Dermis microvascular lymphatic vessel endothelial cell (primary cell): Measurements from ENCODE around the gene PATE4. TPM values are rescaled to one million over a fixed set of nuclear protein-coding genes. Genes with fewer than 3 reads are reported as not detected.
"Not testable (repeated sequence)": the region's sequence is repeated elsewhere in the genome, so short reads cannot be mapped to it uniquely, and the experiment has no call there.

Source experiments
- DNase-seq, 2 donors: peaks; one replicate each; pipeline versions ENCODE4 v3.0.0 to v3.0.0-alpha.2; 2010; ENCODE audit warnings: low read depth in 2 of 2
- total RNA-seq: library from RNA; depleted of rRNA; stranded (reverse); fragments of >200 nt; gene quantifications from 2 replicates; pipeline ENCODE4 v1.2.1, GENCODE V29; 2014

Gene PATE4
- not detected in 2 replicates for total RNA-seq

GRCh38 chr11:125833016-125833415, at the start of gene PATE4:
TSS of gene PATE4 (plus strand) at chr11:125833316. CDS start at chr11:125833360, 44 bp downstream.
- DNase-seq: no peak

DNA sequence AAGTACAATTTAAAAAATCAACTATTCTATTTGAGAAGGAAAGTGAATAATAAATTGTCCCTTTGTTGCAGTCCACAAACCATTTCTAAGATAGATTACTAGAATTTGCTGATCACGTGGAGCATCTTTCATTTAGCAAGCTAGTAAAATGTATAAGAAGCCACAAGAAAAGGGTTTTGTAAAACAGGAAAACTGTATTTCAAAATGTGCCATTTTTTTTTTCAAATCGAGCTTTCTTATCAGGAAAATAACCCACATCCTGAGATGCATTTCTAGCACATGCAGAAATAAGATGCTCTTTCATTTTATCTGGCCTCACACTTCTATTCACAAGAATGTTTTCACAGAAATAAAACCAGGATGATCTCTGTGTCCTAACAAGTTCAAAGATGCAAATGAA, 48.4 kb upstream of the PATE4 start:
- DNase-seq: no peak

GRCh38 chr11:125787827-125788226, 45.3 kb upstream of the PATE4 start, which contains the start of gene PATE3:
TSS of gene PATE3 (plus strand) at chr11:125788127. CDS start at chr11:125788152, 25 bp downstream.
- DNase-seq: no peak

GRCh38 chr11:125790825-125791224, 42.3 kb upstream of the PATE4 start:
- no peak for DNase-seq

DNA sequence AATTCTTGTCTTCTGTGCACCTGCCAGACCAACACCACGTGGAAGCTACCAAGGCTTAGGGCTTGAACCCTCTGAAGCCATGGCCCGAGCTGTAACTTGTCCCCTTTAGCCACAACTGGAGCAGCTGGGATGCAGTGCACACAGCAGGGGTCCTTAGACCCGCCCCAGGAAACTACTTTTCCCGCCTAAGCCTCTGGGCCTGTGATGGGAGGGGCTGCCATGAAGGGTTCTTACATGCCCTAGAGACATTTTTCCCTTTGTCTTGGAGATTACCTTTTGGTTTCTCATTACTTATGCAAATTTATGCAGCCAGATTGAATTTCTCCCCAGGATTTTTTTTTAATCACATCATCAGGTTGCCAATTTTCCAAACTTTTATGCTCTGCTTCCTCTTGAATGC, 35.5 kb upstream of the PATE4 start:
- no peak for DNase-seq

- no peak for DNase-seq
Measured at GRCh38 chr11:125799808-125800207, 33.3 kb upstream of the PATE4 start.

GRCh38 chr11:125802387-125802786, 30.7 kb upstream of the PATE4 start:
- no peak for DNase-seq

DNA sequence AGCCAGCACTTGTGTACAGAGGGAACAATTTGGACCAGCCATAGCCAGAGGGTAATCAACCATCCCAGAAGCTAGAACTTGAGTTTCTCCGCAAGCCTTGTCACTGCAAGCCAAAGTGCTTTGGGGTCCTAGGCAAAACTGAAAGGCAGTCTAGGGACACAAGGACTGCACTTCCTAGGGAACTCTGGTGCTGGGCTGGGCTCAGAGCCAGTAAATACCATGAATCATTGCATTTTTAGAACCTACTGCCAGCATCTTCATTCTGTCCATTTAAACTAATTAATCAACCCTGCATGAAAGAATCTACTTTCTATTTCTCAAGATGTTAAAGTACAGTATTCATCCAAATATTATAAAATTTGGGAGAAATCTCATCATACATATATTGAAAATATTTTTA, 25.2 kb upstream of the PATE4 start:
- no peak for DNase-seq

DNA sequence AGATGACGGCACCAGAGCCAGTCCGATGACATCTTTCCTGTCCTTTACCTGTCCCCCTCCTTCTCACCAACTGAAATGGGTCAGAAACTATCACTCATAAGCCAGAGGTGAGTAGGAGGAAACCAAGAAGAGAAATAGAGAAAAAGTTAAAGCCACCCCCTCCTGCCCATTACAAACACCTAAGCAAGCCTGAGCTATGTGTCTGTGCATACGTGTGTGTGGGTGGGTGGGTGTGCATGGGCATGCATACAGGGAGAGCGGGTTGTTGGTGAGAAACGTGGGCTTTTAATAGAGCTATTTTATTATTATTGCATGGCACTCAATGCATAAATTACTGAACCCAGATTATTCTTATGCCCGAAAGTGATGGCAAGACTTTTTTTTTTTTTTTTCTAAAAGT, 2.6 kb downstream of the PATE4 start:
- no peak for DNase-seq

GRCh38 chr11:125842321-125842948, 9.3 kb downstream of the PATE4 start:
- DNase-seq: peak; percentile 2 to 31

DNA sequence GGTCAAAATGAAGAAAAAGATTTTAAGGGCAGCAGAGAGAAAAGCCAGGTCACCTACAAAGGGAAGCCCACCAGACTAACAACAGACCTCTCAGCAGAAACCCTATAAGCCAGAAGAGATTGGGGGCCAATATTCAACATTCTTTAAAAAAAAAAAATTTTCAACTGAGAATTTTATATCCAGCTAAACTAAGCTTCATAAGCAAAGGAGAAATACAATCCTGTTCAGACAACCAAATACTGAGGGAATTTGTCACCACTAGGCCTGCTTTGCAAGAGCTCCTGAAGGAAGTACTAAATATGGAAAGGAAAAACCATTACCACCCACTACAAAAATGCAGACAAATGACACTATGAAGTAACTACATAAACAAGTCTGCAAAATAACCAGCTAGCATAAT, 13.1 kb downstream of the PATE4 start:
- no peak for DNase-seq

DNA sequence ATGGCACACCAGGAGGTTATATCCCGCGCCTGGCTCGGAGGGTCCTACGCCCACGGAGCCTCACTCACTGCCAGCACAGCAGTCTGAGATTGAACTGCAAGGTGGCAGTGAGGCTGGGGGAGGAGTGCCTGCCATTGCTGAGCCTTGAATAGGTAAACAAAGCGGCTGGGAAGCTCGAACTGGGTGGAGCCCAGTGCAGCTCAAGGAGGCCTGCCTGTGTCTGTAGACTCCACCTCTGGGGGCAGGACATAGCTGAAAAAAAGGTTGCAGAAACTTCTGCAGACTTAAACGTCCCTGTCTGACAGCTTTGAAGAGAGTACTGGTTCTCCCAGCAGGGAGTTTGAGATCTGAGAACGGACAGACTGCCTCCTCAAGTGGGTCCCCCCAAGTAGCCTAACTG, 24.6 kb downstream of the PATE4 start:
- not testable (repeated sequence) for DNase-seq

DNA sequence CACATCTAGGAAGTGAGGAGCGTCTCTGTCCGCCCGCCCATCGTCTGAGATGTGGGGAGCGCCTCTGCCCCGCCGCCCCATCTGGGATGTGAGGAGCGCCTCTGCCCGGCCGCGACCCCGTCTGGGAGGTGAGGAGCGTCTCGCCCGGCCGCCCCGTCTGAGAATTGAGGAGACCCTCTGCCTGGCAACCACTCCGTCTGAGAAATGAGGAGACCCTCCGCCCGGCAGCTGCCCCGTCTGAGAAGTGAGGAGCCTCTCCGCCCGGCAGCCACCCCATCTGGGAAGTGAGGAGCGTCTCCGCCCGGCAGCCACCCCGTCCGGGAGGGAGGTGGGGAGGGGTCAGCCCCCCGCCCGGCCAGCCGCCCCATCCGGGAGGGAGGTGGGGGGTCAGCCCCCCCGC, 29.7 kb downstream of the PATE4 start:
- not testable (repeated sequence) for DNase-seq

GRCh38 chr11:125865354-125865753, 32.2 kb downstream of the PATE4 start:
- DNase-seq: not testable (repeated sequence)

GRCh38 chr11:125869521-125869920, 36.4 kb downstream of the PATE4 start:
- no peak for DNase-seq

- peak; percentile 18 to 49 for DNase-seq
Measured at GRCh38 chr11:125871391-125872137, 38.4 kb downstream of the PATE4 start.

GRCh38 chr11:125872138-125872491, 39.0 kb downstream of the PATE4 start:
- DNase-seq: no peak

DNA sequence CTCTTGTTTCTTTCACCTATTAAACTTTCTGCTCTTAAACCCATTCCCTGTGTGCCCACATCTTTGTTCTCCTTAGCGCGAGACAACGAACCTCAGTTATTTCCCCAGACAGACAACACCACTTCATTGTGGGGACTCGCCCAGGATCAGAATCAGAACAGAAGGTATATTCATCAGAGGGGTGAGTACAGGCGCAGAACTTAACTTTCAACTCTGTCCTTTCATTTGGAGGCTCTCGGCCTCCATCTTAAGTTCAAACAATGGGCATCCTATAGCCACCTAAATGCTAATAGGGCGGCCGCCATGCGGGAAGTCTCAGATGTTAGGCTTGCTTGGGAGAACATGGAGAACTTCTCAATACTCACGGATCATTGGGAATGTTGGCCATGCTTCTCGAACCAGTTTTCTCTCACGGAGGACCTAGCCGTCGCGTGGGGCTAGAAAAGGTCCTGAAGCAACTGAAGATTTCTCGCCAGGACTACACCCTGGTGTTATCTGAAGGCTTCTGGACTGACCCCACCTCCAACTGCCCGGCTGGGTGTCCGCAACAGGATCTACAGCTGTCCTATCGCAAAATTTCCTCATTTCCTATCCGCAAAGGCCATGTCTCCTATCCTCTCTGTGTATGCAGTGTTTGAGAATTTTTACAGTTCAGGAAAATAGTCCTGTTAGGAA, 40.9 kb downstream of the PATE4 start:
- DNase-seq: no peak

DNA sequence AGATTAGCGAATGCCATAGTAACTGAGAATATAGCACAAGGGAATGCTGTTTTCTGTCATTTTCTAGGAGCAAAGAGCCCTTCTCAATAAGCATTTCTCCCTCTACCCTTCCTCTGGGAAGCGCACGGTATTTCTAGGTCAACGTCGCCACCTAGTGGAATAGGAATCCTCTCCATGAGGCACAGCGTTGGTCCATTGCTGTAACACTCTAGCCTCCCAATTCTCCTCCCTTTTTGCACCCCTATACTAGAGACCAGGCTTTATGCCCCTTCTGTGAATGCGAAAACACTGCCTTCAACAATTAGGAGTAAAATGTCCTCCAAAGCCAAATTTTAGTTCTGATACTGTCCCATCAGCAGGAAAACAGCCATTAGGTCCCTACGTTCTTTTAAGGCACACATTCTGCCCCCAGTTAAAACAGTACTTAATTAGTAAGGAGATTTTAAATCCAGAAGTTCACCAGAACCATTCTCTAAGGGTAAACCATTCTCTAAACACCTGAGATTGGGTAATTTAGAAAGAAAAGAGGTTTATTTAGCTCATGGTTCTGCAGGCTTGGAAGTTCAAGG, 41.5 kb downstream of the PATE4 start:
- DNase-seq: peak; percentile 38 to 74

- DNase-seq: no peak
Measured at GRCh38 chr11:125881291-125881690, 48.2 kb downstream of the PATE4 start.

DNA sequence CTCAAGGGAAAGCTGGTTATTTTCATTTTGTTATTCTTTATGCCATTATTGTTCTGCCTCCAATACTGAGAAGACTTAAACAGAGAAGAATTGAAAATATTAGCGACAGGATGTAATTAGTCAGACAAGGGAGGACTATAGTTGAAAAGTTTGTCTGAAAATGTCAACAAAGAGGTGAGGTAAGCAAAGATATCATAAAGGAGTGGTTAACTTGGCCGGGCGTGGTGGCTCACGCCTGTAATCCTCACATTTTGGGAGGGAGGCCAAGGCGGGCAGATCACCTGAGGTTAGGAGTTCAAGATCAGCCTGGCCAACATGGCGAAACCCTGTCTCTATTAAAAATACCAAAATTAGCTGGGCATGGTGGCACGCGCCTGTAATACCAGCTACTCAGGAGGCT, 50.3 kb downstream of the PATE4 start:
- peak in 1 of 2 donors; percentile 13 for DNase-seq

DNA sequence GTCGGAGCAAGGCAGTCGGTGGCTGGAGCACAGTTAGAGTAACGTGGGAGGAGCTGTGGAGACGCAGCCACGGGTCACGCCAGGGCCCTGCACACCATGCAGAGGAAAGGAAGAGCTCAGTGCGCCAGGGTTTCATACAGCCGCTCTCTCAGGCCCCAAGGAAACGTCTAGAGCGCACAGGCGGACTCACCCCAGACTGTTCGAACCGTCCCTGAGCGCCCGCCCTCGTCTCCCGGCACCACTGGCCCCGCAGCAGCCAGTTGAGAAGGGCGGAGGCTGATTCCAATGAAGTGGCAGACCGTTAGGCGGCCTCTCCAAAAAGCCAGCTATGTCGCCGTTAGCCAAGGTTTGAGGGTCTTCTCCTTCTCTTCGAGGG, 53.9 kb downstream of the PATE4 start:
- DNase-seq: peak in 1 of 2 donors; percentile 29
